ENCODE measurements around the gene MAP7.
"Not testable (repeated sequence)": the region's sequence is repeated elsewhere in the genome, so short reads cannot be mapped to it uniquely, and the experiment has no call there.

MAP7 gene

DNA sequence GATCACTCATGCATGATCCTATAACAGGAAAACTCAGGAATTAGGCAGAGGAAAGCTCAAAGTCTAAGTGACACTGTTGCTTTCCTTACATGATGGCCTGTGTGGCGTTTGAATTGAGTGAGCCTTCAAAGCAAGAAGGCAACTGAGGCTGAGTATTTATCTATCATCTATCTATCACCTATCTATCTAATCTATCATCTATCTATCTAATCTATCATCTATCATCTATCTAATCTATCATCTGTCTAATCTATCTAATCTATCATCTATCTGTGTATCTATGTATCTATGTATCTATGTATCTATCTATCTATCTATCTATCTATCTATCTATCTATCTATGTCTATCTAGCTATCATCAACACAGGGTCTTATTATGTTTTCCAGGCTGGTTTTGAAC lies 218.8 kb downstream of the MAP7 start:
- no peak for DNase-seq

DNA sequence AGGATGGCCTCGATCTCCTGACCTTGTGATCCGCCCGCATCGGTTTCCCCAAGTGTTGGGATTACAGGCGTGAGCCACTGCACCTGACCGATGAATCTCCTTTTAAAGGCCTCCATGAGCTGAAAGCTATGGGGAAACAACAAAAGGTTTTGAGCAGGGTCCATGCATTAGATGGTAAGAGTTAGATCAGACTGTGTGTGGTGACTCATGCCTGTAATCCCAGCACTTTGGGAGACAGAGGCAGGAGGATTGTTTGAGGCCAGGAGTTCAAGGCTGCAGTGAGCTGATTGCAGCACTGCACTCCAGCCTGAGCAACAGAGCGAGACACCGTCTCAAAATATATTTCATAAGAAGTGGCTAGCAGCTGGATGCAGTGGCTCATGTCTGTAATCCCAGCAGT lies 219.6 kb downstream of the MAP7 start:
- DNase-seq, result no peak

DNA sequence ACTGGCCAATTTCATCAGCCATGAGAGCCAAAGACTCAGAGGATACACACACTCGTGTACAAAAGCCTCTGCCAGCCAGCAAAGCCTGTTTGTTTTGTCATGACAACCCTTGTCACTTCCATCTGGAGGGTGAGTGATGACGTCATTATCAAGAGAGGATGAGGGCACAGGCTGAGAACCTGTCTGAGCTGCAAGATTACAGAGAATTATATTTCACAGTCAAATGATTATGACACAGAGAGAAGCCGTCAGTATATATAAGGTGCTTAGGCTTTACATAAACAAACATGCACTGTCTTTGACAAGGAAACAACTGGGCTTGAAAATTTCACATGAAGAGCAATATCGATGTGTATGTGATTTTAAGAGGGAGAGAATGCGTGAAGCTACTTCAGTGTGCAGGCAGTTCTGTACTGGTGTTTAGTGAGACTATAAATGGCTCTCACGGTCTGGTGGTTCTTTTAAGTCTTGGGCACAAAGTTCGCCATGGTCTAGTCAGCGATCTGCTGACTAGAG lies 224.1 kb downstream of the MAP7 start:
- no peak for DNase-seq

DNA sequence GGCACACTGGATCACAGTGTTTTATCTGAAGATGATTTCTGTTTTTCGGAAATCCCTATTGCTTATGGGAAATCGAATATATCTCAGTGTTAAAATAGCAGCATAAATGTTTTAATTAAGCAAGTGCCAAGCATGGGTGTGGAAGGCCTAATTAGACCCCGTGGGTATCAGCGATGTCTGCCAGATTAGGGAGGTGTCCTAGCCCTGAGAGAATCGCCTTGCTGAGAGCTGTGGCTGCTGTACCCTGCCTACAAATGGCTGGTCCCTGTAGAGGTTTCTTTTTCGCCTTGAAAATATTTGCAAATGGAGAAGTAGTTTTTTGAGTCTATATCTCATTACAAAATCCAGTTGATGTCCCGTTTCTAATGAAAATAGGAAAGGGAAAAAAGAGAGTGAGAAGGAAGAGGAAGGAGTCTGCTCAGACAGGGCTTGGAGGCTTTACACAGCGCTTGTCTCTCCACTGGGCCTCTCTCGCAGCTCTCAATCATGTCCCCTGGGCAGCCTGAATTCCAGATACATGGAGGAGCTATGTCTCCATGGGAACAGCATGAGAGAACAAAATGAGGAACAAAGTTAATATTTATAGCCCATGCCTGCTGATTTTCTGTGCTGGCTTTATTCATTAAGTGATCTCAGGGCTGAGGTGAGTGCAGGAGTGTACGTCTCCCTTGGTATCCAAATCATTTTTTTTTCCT lies 225.4 kb downstream of the MAP7 start:
- no peak for DNase-seq

DNA sequence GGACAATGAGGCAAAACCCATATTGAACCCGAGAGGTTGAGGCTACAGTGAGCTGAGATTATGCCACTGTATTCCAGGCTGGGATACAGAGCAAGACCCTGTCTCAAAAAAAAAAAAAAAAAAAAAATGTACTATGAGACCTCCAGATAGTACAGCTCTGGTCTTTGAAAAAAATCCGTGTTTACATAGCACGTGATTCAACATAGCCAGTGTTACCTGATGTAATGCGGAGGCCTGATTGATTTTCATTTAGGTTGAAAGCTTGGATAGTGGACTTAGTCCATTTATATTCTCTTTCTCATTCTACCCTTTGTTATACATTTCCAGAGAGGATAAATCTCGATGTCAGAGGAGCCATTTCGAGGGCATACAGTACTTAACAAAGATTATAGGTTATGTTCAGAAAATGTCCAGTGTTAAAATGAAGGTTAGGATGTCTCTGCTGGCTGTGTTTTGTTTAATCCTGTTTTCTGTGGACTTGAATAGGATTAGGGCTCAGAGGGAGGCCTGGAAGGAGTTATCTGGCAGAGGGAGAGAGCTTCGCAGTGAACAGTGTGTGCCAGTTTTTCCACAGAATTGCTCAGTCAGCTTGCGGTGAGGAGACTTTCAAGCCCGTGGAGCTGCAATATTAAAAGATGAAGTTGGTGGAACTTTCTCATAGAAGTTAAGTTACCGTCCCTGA lies 226.7 kb downstream of the MAP7 start:
- peak; percentile 70 for DNase-seq

DNA sequence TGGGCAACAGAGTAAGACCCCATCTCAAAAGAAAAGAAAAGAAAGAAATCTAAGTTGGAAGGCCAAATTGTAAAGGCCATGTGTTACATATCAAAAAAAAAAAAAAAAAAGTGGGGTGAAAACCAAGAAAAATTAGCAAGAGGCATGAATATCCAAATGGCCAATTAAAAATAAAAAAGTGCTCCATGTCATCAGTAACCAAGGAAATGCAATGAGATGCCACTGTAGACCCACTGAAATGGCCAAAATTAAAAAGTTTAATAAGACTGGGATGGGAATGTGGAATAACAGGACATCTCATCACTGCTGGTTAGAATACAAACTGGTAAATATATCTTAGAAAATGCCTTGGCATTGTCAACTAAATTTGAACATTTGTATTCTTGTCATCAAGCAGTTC lies 230.5 kb downstream of the MAP7 start:
- DNase-seq, result no peak

DNA sequence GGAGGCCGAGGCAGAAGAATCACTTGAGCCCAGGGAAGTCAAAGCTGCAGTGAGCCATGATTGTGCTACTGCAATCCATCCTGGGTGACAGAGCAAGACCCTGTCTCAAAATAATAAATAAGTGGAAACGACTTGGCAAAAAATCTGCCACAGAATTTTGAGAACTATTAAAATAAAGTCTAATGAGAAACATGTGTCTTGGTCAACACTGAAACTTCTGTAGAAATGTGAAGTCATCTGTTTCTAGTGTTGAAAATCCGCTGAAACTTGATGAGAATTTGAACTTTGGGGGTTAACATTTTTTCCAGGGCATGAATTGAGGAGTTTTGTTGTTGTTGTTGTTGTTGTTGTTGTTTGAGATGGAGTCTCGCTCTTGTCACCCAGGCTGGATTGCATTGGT lies 231.5 kb downstream of the MAP7 start:
- DNase-seq, result no peak

DNA sequence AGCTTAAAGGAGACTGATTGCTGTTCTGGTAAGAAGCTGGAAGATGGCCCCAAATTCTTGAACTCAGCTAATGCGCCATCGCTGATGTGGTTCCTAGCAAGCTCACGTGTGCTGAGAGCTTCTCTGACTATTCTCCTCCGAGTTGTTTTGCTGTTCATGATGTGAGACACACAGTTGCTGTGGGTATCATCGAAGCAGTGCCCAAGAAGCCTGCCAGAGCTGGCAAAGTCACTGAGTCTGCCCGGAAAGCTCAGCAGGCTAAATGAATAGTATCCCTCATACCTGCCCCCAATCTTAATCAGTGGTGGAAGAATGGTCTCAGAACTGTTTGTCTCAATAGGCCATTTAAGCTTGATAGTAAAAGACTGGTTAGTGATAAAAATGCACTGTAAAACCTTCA lies 232.3 kb downstream of the MAP7 start:
- DNase-seq, result no peak

DNA sequence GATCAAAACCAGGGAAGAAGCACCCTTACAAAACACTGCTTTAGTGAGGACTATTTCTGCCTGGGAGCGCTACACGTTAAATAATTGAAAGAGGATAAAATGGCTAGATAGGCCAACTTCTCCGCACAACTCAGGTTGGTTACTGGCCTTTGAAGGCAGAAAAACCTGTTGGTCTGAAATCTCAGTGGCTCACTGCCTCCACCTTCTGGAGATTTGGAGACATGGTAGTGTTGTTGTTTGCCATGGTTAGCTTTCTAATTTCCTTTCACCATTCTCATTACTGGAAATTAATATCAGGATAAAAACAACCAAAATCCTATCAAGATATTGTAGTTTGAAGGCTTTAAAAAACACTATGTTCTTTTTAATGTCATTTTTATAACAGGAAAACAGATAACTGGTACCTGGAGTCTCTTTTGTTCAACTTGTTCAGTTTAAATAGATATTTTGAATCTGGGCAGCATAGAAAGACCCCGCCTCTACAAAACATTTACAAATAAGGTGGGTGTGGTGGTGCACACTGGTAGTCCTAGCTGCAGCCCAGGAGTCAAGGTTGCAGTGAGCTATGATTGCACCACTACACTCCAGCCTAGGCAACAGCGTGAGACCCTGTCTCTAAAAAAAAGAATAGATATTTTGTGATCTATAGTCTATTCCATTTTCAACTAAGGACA lies 233.1 kb downstream of the MAP7 start:
- peak; percentile 75 for DNase-seq

DNA sequence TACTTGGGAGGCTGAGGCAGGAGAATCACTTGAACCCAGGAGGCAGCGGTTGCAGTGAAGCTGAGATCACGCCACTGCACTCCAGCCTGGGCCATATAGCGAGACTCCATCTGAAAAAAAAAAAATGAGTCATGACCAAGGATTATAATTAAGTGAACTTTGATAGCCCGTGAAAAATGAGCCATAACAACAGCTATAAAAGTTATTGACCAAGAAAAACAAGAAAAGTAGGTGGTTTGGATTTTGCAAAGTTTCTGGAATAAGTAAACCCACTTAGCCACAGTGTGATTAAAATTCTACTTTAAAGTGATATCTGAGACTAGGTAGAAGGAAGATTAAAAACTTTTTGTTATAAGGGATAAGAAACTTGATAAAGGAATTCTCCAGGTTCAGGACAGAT lies 234.6 kb downstream of the MAP7 start:
- DNase-seq, result no peak

DNA sequence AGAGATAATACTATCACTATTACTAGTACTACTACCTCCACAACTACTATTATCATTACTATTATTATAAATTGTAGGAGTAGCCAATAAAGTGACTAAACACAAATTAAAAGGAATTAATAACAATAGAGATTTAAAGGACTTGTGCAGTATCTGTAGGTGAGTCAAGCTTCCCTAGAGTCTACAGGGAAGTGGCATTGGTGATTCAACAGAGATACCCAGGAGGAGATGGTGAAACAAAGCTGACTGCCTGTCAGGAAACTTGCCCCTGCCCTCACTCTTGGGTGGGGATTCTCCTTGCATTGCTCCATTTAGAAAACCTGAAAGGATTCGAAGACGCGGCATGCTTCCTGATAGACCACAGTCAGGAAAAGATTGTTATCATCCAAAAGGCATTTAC lies 237.2 kb downstream of the MAP7 start:
- DNase-seq, result no peak

DNA sequence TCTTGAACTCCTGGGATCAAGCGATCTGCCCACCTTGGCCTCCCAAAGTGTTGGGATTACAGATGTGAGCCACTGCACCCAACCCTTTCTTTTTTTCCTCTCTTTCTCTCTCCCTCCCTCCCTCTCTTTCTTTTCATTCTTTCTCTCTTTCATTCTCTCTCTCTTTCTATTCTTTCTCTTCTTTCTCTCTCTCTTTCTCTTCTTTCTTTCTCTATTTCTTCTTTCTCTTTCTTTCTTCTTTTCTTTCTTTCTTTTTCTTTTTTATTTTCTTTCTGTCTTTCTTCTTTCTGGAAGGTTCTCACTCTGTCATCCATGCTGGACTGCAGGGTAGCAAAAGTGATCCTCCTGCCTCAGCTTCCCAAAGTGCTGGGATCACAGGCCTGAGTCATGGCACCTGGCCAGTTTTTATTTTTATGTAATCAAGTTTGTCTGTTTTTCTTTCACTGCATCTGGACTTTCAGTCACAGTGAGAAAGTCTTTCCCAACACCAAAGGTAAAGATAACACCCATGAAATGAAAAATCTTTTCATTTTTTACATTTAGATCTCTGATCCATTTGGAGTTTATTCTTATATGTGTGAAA lies 240.4 kb downstream of the MAP7 start:
- DNase-seq, result no peak

DNA sequence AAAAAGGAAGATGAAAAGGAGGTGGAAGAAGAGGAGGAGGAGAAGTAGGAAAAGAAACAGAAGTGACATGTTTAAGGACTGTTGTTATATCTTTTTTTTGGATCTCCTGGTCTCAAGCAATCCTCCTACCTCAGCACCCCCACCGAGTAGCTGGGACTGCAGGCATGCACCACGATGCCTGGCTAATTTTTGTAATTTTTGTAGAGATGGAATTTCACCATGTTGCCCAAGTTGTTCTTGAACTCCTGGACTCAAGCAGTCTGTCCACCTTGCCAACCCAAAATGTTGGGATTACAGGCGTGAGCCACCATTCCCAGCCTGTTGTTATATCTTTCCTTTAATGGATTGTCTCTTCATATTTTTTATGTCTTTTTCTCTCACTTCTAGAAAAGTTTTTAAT lies 241.1 kb downstream of the MAP7 start:
- no peak for DNase-seq

DNA sequence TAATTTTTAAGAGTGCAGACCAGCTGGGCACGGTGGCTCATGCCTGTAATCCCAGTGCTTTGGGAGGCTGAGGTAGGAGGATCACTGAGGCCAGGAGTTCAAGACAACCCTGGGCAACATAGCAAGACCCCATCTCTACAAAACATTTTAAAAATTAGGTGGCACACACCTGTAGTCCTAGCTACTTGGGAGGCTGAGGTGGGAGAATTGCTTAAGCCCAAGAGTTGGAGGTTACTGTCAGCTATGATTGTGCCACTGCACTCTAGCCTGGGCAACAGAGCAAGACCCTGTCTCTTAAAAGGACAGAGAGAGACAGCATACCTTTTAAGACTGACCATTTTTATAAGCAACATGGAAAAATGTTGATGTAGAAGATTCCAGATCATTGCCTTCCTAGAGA lies 241.8 kb downstream of the MAP7 start:
- not testable (repeated sequence) for DNase-seq

DNA sequence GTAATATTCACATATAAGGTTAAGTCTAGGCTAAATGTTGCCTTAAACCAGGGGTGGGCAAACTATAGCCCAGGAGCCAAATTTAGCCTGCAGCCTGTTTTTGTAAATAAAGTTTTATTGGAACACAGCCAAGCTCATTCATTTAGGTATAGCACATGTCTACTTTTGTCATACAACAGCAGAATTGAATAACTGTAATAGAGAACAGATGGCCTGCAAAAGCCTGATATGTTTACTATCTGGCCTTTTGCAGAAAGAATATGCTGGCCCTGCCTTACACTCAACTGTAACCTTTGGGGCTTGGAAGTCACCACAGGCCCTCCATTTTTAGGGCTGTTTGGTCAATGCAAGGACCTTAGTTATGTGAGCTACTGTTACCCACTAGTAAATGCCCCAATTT lies 242.9 kb downstream of the MAP7 start:
- no peak for DNase-seq

DNA sequence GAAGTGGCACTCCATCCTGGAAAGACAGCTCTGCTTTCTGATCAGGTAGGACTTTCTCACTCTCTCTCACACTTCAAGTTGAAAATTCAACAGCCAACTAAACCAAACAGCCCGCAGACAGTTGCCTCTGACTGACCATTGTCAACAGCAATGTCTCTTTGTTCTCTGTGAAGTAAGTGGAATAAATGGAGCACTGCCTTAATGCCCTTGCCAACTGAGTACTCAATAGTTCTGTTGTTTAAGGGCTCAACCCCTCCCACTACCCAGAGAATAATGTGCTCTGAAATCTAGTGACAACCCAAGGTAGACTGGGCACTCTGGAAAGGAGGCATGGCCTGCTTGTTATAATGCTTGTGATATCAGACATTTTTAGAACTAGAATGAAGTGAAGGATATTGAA lies 243.8 kb downstream of the MAP7 start:
- DNase-seq, result peak; percentile 85

DNA sequence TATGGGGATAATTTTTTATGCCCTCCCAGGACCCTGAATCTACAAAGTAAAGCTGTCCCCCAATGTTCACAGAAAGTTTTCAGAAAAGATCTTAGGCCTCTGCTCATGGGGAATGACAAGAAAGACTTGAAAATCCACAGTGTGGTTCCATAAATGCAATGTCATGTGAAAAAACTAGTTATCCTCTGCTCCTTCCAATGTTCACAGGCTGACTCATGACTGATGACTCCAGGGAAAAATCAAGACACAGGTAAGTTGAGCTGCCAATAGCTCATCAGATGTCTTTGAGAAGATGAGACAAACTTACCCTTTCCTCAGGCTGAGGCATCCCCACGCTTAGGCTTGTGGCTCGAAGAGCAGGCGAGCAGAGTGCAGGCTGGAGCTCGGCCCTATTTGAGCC lies 245.8 kb downstream of the MAP7 start:
- no peak for DNase-seq

DNA sequence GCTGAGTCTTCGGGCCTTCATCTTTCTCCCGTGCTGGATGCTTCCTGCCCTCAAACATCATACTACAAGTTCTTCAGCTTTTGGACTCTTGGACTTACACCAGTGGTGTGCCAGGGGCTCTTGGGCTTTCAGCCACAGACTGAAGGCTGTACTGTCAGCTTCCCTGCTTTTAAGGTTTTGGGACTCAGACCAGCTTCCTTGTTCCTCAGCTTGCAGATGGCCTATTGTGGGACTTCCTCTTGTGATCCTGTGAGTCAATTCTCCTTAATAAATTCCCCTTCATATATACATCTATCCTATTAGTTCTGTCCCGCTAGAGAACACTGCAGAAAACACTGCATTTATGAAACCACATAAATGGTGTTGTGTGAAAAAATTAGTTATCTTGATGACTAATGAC lies 246.7 kb downstream of the MAP7 start:
- no peak for DNase-seq

DNA sequence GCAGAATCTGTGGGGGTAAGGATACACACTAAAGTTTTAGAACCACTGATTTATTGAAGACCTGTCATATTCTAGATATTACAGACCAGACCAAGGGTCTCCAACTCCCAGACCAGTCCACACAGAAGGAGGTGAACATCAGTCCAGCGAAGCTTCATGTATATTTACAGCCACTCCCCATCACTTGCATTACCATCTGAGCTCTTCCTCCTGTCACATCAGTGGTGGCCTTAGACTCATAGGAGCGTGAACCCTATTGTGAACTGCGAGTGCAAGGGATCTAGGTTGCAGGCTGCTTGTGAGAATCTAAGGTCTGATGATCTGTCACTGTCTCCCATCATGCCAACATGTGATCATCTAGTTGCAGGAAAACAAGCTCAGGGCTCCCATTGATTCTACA lies 255.6 kb downstream of the MAP7 start:
- DNase-seq, result no peak

Measured in midbrain (tissue), 1 donor.